ENCODE data around the gene RNF40.
A peak's percentile ranks its signal among the peaks of the same experiment; 100 is the strongest.
"Not testable (repeated sequence)": the region's sequence is repeated elsewhere in the genome, so short reads cannot be mapped to it uniquely, and the experiment has no call there.

RNF40 gene

DNA sequence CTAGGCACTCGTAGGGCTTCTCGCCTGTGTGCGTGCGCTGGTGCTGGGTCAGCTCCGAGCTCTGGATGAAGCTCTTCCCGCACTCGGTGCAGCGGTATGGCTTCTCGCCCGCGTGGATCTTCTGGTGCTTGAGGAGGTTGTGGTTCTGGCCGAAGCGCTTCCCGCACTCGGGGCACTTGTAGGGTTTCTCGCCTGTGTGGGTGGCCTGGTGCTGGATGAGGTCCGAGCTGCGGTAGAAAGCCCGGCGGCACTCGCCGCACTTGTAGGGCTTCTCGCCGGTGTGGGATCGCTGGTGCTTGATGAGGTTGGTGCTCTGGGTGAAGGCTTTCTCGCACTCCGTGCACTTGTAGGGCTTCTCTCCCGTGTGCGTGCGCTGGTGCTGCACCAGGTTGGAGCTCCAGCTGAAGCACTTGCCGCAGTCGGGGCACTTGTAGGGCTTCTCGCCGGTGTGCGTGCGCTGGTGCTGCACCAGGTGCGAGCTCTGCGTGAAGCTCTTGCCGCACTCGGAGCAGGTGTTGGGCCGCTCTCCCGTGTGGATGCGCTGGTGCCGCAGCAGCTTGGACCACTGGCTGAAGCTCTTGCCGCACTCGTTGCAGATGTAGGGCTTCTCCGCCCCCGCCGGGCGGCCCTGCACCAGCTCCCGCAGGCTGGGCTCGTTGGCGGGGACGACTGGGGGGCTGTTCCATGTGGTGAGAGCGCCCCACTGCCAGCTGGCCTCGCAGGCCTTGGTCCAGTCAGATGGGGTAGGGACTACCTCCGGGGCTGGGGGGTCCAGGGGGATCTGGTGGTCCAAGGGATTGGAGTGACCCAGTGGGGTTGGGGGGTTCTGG is 21.4 kb downstream of the RNF40 start:
- DNase-seq, result no peak

GRCh38 chr16:30784215-30784614 is 22.1 kb downstream of the RNF40 start:
- no peak for DNase-seq

DNA sequence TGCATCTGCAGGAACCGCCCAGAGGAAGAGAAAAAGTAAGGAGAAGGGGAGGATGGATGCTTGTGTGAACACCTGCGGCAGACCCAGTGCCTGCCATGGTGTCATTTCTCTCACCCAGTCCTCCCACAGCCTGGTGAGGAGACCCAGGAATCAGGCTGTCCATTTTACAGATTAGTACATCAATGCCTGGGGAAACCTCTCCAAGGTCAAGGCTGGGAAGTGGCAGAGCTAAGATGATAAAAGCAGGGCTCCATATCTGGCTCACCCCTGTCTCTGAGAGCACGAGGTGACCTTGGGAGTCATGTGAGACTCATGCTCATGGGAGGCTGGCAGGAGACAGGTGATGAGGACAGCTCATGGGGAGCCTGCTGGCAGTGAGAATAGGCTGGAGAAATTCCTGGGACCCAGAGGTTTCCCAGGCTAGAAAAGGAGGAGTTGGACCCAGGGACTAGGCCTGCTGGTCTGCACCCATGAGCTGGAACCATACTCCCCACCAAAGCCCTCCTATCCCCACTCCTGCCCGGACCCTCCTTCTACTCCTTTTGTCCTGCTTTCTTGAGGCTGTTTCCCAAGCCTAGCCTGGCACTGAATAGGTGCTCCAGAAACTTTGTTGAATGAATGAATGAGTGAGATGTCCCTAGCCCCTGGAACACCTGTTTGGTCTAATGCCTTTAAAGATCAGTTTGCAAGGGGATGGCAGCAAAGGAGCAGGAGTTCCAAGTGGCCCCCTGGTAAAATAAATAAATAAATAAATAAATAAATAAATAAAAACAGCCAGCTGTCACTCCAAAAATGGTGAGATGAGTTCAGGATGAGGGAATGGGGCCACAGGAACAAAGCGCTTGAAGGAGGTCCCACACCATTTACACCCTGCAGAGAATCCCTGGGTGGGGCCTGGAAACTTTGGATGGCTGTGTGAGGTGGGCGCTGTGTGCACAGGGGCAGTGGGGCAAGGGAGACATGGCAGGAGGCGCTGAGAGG is 23.3 kb downstream of the RNF40 start:
- no peak for DNase-seq

GRCh38 chr16:30786115-30786935 is 24.2 kb downstream of the RNF40 start:
- DNase-seq, result peak; percentile 20 to 71

DNA sequence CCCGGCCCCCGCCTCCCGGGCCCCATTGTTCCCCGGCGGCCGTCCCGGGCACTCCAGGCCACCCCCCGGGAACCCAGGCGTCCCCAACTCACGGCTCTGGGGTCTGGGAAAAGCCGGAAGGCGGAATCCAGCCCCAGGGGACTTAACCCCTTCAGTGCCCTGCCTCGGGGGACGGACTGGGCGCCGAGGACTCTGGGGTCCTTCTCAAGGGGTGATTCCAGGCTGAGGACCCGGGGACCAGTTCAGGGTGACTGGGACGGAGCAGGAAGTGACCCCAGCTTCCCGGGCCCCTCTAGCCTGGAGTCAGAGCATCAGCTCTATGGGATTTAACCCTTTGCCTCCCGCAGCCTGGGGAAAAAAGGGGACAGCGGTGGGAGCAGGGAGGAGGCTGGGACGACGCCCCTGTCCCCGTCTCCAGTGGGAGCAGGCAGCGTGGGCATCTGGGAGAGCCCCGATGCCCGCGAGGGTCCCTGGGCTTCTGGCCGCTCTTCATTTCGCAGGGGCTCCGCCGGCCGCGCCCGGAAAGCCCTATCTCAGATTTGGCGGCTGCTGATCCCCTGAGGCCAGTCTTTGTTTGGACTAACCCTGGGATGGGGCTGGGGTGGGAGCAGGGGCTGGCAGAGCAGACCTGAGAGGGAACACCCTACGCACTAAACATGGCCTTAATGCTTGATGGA is 25.0 kb downstream of the RNF40 start, which contains the start of gene ZNF629:
Gene ZNF629, minus strand, starts transcription at position 270 of the 677 bp plus-strand sequence. CDS start 2,723 bp downstream, outside the sequence.
- DNase-seq, result peak; percentile 61 to 71

DNA sequence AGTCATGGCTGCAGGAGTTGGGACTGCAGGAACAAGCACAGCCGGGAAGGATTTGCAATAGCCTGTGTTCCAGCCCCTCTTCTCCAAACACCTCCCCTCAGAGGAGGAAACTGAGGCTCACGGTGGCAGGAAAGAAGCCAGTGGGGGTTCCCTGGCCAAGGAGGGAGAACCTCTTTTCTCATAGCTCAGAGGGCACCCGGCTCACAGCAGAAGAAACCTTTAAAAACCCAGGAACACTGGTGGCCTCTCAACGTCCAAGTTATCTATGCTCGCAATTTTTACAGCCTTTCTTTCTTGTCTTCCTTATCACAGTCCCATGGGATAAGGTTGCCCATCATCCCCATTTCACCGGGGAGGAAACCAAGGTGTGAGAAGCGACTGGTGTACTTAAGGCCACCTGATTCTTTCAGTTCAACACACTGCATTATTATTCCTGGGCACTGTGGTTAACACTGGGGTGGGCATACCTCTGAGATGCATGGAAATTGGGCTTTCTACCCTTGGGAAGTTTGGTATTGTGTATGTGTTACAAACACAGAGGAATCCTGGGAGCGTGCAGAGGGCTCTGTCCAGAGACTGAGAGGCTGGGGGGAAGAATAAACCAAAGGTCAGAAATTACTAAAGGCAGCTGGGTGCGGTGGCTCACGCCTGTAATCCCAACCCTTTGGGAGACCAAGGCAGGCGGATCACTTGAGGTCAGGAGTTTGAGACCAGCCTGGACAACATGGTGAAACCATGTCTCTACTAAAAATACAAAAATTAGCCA is 25.7 kb downstream of the RNF40 start:
- DNase-seq, result no peak

- DNase-seq, result no peak
Measured at GRCh38 chr16:30793508-30794069, 31.5 kb downstream of the RNF40 start.

DNA sequence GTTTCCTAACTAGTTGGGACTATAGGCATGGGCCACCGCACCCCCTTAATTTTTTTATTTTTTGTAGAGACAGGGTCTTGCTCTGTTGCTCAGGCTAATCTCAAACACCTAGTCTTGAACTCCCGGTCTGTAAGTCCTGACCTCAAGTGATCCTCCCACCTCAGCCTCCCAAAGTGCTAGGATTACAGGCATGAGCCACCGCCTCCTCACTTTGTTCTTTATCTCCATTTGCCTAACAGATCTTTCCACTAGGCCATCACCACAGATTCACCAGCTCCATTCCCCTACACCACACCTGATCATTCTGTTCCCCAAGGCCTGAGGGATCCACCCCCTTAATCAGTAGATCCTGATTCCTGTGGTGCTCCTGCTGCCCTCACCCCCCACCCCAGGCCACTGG is 32.5 kb downstream of the RNF40 start:
- DNase-seq, result no peak

GRCh38 chr16:30797670-30798309 is 35.7 kb downstream of the RNF40 start:
- no peak for DNase-seq

- DNase-seq, result no peak
Measured at GRCh38 chr16:30802936-30803335, 40.8 kb downstream of the RNF40 start.

DNA sequence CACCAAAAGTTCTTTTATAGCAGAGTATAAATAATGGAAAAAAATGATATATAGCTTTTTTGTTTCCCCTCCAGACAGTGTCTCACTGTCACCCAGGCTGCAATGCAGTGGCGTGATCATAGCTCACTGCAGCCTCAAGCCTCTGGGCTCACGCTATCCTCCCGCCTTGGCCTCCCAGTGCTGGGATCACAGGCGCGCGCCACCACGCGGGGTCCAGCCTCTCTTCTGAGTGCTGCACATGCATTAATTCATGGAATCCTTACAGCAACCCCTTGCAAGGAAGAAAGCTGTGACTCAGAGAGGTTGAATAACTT is 42.9 kb downstream of the RNF40 start:
- DNase-seq, result peak; percentile 56 to 63

DNA sequence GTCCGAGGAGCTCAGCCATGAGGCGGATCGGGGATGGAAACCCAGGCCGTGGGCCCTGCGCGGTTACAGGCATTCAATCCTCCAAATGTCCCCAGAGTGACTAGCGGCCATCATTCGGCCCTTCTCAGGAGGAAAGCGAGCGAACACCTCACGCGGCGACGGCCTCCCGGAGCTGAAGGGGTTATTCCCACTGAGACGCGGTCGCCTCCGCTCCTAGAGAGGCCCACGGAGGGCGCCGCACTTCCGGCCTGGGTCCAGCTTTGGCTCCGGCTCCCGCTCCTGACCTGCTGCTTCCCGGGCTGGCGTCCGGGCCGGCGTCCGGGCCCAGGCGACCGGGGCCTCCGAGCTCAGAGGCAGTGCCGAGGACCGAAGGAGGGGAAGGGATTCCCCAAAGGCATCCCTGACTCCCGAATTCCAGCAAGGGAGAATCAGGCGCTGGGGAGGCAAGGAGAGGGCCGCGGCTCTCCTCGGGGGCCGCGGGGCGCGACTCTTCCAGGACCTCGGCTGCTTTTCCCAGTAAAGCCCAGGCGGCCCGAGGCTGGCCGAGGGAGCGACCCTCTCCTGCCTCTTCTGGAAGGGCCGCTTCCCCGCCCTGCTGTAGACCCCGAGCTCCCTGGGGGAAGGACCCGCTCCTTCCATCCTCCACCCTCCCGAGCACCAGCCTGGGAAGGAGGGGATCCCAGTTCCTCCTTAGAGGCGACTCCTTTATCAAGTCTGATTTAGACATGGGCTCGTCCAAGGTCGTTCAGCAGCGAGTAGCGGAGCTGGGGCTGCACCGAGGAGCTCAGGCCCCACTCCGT is 43.4 kb downstream of the RNF40 start:
- DNase-seq, result peak; percentile 86 to 90

DNA sequence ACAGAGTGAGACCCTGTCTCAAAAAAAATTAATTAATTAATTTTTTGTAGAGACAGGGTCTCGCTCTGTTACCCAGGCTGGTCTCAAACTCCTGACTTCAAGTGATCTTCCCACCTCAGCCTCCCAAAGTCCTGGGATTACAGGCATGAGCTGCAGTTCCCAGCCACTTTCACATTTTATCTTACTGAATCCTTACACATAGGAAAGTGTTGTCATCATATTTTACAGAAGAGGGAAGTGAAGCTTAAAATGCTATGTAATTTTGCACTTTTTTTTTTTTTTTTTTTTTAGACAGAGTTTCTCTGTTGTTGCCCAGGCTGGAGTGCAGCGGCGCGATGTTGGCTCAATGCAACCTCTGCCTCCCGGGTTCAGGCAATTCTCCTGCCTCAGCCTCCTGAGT is 46.0 kb downstream of the RNF40 start:
- DNase-seq, result no peak

DNA sequence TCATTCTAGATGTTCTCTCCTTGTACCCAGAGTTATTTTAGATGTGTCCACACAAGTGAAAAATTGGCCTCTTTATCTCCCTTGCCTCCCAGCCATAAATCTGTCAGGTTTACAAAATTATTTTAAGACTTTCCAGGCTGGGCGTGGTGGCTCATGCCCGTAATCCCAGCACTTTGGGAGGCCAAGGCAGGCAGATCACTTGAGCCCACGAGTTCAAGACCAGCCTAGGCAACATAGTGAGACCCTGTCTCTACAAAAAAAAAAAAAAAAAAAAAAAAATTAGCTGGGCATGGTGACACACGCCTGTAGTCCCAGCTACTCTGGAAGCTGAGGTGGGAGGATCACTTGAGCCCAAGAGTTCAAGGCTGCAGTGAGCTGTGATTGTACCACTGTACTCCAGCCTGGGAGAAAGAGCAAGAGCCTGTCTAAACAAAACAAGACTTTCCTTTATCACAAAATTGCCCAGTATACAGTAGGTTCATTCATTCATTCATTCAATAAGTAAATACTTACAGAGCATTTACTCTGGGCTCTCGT is 46.8 kb downstream of the RNF40 start:
- DNase-seq, result not testable (repeated sequence)

DNA sequence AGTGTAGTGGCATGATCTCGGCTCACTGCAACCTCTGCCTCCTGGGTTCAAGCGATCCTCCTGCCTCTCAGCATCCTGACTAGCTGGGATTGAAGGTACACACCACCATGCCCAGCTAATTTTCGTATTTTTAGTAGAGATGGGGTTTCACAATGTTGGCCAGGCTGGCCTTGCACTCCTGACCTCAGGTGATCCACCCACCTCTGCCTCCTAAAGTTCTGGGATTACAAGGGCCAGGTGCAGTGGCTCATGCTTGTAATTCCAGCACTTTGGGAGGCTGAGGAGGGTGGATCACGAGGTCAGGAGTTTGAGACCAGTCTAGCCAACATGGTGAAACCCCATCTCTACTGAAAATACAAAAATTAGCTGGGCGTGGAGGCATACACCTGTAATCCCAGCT is 47.6 kb downstream of the RNF40 start:
- not testable (repeated sequence) for DNase-seq

- DNase-seq, result no peak
Measured at GRCh38 chr16:30813821-30814189, 51.7 kb downstream of the RNF40 start.

- no peak for DNase-seq
Measured at GRCh38 chr16:30816769-30817168, 54.6 kb downstream of the RNF40 start.

- no peak for DNase-seq
Measured at GRCh38 chr16:30820952-30821421, 58.9 kb downstream of the RNF40 start.

DNA sequence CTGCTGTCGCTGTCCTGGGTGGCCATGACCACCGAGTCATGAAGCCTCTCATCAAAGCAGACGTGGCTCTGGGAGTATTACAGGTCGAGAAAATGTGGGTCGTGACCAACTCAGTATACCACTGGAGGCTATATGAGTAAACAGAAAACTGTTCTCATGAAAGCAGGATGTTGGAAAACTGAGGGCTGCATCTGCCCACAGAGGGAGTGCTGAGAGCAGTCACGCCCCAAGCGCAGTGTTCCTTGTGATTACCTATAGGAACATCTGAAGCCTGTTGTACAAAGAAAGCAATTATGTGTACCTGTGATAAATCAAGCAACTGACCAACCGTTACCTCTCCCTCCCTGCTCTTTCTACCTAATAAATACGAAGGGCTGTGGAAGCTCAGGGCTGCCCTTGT is 59.3 kb downstream of the RNF40 start:
- DNase-seq, result not testable (repeated sequence)
